B cell (primary cell): ENCODE results near the gene SEMA3B.

Source experiments
- EZH2 ChIP-seq: IDR thresholded peaks from 2 replicates; pipeline ENCODE4 v1.6.1; 2012; ENCODE audit warnings: borderline replicate concordance, low read depth, mild to moderate bottlenecking, moderate library complexity, low read length; ENCODE audit not compliant: insufficient read depth, poor library complexity, severe bottlenecking
- TF ChIP-seq, protein P1 (sequence below): fragments of 200-600 bp; IDR thresholded peaks from one replicate; pipeline ENCODE4 v1.8.0; 2022; ENCODE audit warnings: antibody characterized with exemption, mild to moderate bottlenecking

DNA sequence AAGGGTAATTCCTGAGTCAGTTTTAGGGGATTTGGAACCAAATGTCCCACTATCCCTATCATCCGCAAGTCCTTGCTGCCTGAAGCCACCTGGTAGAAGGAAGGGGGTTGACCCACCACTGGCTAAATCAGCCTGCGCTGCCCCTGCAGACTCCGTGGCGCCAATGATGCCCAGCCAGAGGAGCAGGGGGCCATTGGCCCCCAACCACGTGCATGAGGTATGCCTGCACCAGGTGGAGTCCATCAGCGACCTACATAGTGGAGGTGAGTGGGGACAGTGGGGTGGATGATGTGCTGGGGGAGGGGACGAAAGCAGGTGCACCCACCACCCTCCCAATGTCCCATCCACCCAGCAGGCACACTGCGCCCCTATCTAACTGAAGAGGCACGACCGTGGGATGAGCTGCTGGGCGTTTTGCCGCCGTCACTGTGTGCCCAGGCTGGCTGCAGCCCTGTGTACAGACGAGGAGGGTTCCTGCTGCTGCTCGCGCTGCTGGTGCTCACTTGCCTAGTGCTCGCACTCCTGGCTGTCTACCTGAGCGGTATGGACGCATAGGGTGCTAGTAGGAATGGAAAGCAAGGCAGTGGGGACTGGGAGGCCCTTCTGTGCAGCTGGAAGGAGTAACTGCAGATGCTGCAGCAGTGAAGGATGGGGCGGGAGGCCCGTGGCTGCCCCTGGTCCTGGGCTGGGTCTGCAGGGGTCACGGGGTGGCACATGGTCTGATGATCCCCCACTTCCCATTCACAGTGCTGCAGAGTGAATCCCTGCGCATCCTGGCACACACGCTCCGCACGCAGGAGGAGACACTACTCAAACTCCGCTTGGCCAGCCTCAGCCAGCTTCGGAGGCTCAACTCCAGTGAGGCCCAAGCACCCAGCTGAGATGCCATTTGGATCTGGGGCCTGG is 17.6 kb downstream of the SEMA3B start:
- no peak for TF ChIP-seq EZH2
- TF ChIP-seq, protein P1, sequence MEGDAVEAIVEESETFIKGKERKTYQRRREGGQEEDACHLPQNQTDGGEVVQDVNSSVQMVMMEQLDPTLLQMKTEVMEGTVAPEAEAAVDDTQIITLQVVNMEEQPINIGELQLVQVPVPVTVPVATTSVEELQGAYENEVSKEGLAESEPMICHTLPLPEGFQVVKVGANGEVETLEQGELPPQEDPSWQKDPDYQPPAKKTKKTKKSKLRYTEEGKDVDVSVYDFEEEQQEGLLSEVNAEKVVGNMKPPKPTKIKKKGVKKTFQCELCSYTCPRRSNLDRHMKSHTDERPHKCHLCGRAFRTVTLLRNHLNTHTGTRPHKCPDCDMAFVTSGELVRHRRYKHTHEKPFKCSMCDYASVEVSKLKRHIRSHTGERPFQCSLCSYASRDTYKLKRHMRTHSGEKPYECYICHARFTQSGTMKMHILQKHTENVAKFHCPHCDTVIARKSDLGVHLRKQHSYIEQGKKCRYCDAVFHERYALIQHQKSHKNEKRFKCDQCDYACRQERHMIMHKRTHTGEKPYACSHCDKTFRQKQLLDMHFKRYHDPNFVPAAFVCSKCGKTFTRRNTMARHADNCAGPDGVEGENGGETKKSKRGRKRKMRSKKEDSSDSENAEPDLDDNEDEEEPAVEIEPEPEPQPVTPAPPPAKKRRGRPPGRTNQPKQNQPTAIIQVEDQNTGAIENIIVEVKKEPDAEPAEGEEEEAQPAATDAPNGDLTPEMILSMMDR = no peak
